A673 (cell line): ENCODE measurements around the gene TAF5L. TPM values are rescaled to one million over a fixed set of nuclear protein-coding genes. Genes with fewer than 3 reads are reported as not detected.

Source experiments
- BruUV-seq: library from RNA; stranded (reverse); fragments of 400-500 nt; replicated peaks from 2 replicates; lab custom pipeline; 2021; lab: Mats Ljungman, UMichigan
- CTCF ChIA-PET: fragments of 300-600 bp; sonication (Branson Sonifier 250); formaldehyde crosslinking; loops from one replicate; lab custom pipeline; 2022; ENCODE audit warnings: antibody characterized with exemption; lab: Charles Lee
- POLR2A ChIA-PET: fragments of 300-600 bp; sonication (Branson Sonifier 250); formaldehyde crosslinking; loops from one replicate; lab custom pipeline; 2022; ENCODE audit warnings: antibody characterized with exemption; ENCODE audit not compliant: low non-redundant PET; lab: Charles Lee
- DNase-seq: peaks from one replicate; pipeline ENCODE4 v3.0.0-alpha.2; 2015; ENCODE audit warnings: low spot score
- H3K27ac ChIP-seq: fragments of 200-600 bp; sonication (generic); 2 replicates; pipeline ENCODE4 v1.5.1; 2016; ENCODE audit warnings: mixed run types, low read depth, mild to moderate bottlenecking, mixed read lengths, antibody characterized with exemption, low read length; ENCODE audit not compliant: poor library complexity, severe bottlenecking
- H3K27me3 ChIP-seq: fragments of 200-600 bp; sonication (generic); replicated peaks from 2 replicates; pipeline ENCODE4 v1.6.1; 2017; ENCODE audit warnings: mixed run types, low read depth, mild to moderate bottlenecking, mixed read lengths, antibody characterized with exemption, low read length; ENCODE audit not compliant: insufficient read depth, poor library complexity
- H3K36me3 ChIP-seq: fragments of 200-600 bp; sonication (generic); 2 replicates; pipeline ENCODE4 v1.6.1; 2016; ENCODE audit warnings: mixed run types, mild to moderate bottlenecking, mixed read lengths, antibody characterized with exemption, low read length; ENCODE audit not compliant: insufficient read depth, poor library complexity, severe bottlenecking
- H3K4me1 ChIP-seq: fragments of 200-600 bp; sonication (generic); 2 replicates; pipeline ENCODE4 v1.6.1; 2017; ENCODE audit warnings: mixed run types, mild to moderate bottlenecking, mixed read lengths, antibody characterized with exemption, low read length; ENCODE audit not compliant: insufficient read depth, poor library complexity, severe bottlenecking
- H3K4me3 ChIP-seq: fragments of 200-600 bp; sonication (generic); 2 replicates; pipeline ENCODE4 v1.5.1; 2016; ENCODE audit warnings: low read depth, mixed run types, mild to moderate bottlenecking, mixed read lengths, low read length; ENCODE audit not compliant: poor library complexity, severe bottlenecking
- H3K9me3 ChIP-seq: fragments of 200-600 bp; sonication (generic); 2 replicates; pipeline ENCODE4 v1.6.1; 2016; ENCODE audit warnings: mixed run types, low read depth, mild to moderate bottlenecking, mixed read lengths, antibody characterized with exemption, low read length; ENCODE audit not compliant: poor library complexity, severe bottlenecking
- CTCF ChIP-seq: fragments of 300-800, 200-600 bp; sonication (generic); conservative IDR thresholded peaks from 2 replicates; pipeline ENCODE4 v1.5.1; 2017; ENCODE audit warnings: low read depth, mild to moderate bottlenecking, antibody characterized with exemption, low read length, moderate library complexity, mixed read lengths
- EZH2 ChIP-seq: fragments of 200-600 bp; sonication (generic); IDR thresholded peaks from 2 replicates; pipeline ENCODE4 v1.6.1; 2017; ENCODE audit warnings: borderline replicate concordance, low read depth, mild to moderate bottlenecking, mixed read lengths, antibody characterized with exemption, low read length; ENCODE audit not compliant: poor library complexity, severe bottlenecking
- intact Hi-C: fragments of 100-400 bp; cut with micrococcal nuclease; formaldehyde crosslinking; loops from one replicate; pipeline ENCODE4 v1.10.0; 2022; ENCODE audit not compliant: unreplicated experiment
- total RNA-seq: library from RNA; stranded (reverse); gene quantifications from 2 replicates; pipeline ENCODE4 v1.2.3, GENCODE V29; 2021

TAF5L gene
- total RNA-seq, 1 experiment from 2014 or later = 33.4 TPM

DNA sequence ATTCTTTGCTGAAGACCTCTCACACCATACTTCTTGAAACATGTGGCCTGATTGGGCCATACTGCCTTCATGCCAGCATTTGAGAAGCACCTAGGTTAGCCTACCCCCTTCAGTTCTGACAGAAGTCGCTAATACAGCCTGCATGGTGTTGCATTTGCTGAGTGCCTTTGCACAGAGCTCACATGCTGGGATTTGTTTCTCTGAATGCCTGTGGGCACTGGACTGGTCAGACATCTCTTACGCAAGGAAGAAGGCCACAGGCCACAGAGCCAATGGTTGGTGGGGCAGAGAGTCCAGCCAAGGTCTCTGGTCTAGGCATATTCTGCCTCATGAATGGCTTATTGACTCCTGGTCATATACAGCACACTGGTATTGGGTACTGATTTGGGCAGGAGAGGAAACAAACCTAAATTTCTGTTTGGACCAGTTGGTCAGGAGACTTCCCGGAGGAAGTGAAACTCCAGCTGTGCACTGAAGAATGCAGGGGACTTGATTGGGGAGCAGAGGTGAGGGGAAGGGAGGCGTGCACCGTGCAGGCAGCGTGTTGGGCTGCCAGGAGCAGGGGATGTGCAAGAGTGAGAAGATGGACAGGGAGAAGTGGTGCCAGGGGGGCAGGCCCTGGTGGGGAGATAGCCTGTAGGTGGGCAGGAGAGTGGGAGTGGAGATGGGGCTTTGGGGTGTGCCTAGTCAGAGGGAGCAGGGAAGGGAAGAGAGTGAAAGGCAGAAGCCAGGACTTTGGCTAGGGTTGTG is 18.2 kb upstream of the TAF5L start:
- intact Hi-C loops = no loop called here
- POLR2A ChIA-PET = no interaction called here

GRCh38 chr1:229642970-229643369 is 17.0 kb upstream of the TAF5L start:
- peaks cover 56% of the 10 kb centered on the region for H3K36me3 ChIP-seq
- CTCF ChIA-PET = no interaction called here
- H3K4me3 ChIP-seq = no peak overlapping the region
- H3K9me3 ChIP-seq = no peaks in the 10 kb centered on the region
- BruUV-seq = no TSS peak
- H3K27me3 ChIP-seq = no peaks in the 10 kb centered on the region
- no peak for TF ChIP-seq CTCF
- DNase-seq = no peak
- intact Hi-C loops = no loop called here
- POLR2A ChIA-PET = no interaction called here
- no peaks in the 10 kb centered on the region for H3K4me1 ChIP-seq
- no peak overlapping the region for H3K27ac ChIP-seq

More for the DNA sequence above, 18.2 kb upstream of the TAF5L start:
- H3K27me3 ChIP-seq = no peaks in the 10 kb centered on the region
- H3K36me3 ChIP-seq = peaks cover 60% of the 10 kb centered on the region
- no peaks in the 10 kb centered on the region for H3K4me1 ChIP-seq
- no TSS peak for BruUV-seq
- H3K9me3 ChIP-seq = no peaks in the 10 kb centered on the region
- TF ChIP-seq EZH2 (no peak), CTCF (no peak)
- CTCF ChIA-PET = no interaction called here
- no peak overlapping the region for H3K4me3 ChIP-seq
- no peak for DNase-seq
- H3K27ac ChIP-seq = no peak overlapping the region

DNA sequence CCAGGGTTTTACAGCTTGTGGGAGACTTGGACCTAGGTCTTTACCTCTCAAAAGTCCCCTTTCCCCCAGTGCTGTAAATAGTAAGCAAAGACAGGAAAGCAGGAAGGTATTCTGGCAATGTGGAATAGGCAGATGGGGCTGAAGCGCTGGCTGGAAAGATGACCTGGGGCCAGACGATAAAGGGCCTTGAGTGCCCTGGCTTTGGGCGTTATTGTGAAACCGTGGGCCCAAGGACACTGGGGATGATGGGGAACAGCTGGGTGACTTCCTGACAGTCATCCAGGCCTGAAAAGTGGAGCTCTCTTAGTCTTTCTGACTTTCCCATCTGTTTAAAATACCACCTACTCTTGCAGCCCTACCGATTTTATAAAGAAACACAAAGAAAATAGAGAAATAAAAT is 16.5 kb upstream of the TAF5L start:
- ChIA-PET CTCF (no interaction called here), POLR2A (no interaction called here)
- no peaks in the 10 kb centered on the region for H3K9me3 ChIP-seq
- no peaks in the 10 kb centered on the region for H3K4me1 ChIP-seq
- H3K27me3 ChIP-seq = no peaks in the 10 kb centered on the region
- no peak overlapping the region for H3K4me3 ChIP-seq
- DNase-seq = no peak
- H3K36me3 ChIP-seq = peaks cover 57% of the 10 kb centered on the region
- intact Hi-C loops = no loop called here
- peak overlapping the region; percentile 23 for H3K27ac ChIP-seq
- no peak for TF ChIP-seq EZH2
- TF ChIP-seq CTCF = no peak
- BruUV-seq = no TSS peak
